Fibroblast of mammary gland (primary cell): Measurements from ENCODE around the gene CCDC80.
"Not testable (repeated sequence)": the region's sequence is repeated elsewhere in the genome, so short reads cannot be mapped to it uniquely, and the experiment has no call there.

ENCODE experiments used
- DNase-seq: peaks from one replicate; pipeline ENCODE4 v3.0.0-alpha.2; 2010; ENCODE audit warnings: low read depth
- H3K4me3 ChIP-seq: 2 replicates; pipeline ENCODE4 v1.5.1; 2011; ENCODE audit warnings: low read depth, mild to moderate bottlenecking, low read length, moderate library complexity; ENCODE audit not compliant: control insufficient read depth
- TF ChIP-seq, protein P1 (sequence below): conservative IDR thresholded peaks from 2 replicates; pipeline ENCODE4 v1.5.1; 2011; ENCODE audit warnings: low read depth, low read length, inconsistent platforms; ENCODE audit not compliant: control insufficient read depth, insufficient read depth

CCDC80 gene

DNA sequence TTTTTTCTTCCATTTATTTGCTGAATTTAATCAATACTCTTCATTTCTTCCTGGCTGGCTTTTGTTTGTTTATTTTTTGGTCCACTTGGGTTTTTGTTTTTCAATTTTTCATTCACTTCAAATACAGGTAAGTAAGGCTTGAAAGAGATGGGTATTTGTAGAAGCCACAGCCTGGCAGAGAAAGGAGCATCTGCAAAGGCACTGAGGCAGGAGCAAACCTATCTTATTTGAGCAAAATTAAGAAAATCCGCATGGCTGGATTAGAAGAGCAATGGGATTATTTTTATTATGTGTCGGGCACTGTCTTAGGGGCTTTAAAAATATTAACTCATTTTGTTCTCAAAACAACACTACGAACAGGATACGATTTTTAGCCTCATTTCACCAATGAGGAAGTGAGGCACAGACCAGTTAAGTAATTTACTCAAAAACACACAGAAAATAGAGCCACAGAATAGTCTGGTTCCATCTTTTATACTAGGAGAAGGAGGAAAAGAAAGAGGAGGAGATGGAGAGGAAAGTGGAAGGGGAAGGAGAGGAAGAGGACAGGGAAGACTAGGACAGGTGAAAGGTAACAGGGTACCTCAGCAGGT lies 35.1 kb upstream of the CCDC80 start:
- TF ChIP-seq, protein P1, sequence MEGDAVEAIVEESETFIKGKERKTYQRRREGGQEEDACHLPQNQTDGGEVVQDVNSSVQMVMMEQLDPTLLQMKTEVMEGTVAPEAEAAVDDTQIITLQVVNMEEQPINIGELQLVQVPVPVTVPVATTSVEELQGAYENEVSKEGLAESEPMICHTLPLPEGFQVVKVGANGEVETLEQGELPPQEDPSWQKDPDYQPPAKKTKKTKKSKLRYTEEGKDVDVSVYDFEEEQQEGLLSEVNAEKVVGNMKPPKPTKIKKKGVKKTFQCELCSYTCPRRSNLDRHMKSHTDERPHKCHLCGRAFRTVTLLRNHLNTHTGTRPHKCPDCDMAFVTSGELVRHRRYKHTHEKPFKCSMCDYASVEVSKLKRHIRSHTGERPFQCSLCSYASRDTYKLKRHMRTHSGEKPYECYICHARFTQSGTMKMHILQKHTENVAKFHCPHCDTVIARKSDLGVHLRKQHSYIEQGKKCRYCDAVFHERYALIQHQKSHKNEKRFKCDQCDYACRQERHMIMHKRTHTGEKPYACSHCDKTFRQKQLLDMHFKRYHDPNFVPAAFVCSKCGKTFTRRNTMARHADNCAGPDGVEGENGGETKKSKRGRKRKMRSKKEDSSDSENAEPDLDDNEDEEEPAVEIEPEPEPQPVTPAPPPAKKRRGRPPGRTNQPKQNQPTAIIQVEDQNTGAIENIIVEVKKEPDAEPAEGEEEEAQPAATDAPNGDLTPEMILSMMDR = no peak
- no peak overlapping the region for H3K4me3 ChIP-seq

DNA sequence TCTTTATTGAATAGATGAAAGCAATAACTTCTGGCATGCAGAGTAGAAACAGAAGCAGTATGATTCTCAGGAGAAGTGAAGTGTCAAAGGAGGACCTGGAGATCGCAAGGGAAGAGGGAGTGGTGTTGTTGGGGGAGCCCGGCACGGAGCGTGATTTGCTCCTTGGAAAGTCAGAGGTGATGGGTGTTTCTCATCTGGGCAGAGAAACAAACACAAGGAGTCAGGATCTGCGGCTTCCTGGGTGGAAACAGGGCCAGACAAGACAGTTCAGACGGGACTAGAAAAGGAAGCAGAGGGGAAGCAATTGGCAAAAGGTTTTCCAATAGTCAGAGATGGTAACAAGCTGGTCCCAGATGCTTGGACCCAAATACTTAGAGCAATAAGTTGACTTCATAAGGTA lies 34.4 kb upstream of the CCDC80 start:
- TF ChIP-seq, protein P1 = no peak
- H3K4me3 ChIP-seq = no peak overlapping the region
- peak; percentile 72 for DNase-seq

More for the DNA sequence above, 35.1 kb upstream of the CCDC80 start:
- no peak for DNase-seq

DNA sequence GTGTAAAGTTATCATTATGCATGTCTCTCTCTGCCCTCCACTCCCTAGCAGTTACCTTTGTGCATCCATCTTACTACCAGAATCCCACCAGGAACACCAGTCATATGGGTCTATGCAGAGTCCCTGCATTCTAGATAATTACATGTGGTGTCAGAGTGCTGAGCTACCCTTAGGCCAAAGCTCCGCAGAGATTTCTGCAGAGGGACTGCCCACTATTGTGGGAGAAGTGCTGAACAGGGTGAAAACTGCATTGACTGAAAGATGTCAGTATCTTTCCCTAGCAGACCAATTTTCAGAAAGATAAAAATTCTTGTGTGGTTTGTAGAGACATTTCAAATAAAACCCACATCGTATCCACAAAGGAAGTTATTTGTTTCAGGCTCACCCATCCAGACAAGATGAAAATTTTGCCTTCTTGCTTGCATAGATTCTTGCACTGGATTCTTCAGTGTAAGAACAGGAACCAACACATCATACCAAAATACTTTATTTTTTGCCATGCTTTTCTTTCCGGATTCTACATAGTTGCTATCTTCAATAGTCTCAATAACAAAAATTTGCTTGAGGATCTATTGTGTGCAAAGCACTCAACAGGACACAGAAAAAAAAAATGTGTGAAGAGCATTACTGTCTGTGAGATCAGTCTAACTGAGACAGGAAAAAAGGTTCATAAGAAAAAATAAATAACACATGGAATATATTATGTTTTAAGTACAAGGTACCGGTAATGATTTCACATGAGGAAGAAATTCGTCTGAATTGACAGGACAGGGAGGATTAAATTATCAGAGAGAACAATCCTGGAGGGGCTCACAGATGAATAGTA lies 32.0 kb upstream of the CCDC80 start:
- no peak overlapping the region for H3K4me3 ChIP-seq
- no peak for DNase-seq
- TF ChIP-seq, protein P1 = no peak

DNA sequence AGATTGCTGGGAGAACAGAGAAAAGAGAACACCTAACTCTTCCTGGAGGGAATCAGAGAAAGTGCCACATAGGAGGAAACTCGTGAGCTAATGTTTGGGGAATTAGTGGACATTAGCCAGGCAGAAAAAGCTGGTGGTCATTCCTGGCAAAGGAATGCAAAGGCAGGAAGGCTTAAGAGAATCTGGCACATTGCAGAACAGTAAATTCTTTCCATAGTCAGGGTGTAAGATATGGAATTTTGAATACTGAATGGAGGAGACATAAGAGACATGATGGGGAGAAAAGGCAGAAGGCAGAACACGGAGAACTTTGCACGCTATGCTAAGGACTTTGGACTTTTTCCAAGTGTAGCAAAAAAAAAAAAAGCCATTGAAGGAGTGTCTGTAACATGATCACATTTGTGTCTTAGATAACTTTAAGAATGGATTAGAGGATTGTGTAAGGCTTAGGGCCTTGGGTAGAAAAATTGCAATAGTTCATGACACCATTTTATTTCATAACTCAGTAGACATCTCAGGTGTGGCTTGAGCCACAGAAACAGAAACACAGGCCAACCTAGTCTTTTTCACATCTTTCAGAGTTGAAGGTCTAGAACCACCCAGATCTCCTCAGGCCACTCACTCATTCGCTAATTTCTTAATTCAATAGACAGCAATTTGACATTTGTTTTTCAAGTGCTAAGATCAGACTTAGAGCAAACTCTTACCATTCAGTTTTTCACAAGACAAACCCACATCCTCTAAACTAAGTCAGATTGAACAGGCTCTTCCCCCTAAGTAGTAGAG lies 31.2 kb upstream of the CCDC80 start:
- DNase-seq = peak; percentile 78
- TF ChIP-seq, protein P1 = no peak
- H3K4me3 ChIP-seq = no peak overlapping the region

DNA sequence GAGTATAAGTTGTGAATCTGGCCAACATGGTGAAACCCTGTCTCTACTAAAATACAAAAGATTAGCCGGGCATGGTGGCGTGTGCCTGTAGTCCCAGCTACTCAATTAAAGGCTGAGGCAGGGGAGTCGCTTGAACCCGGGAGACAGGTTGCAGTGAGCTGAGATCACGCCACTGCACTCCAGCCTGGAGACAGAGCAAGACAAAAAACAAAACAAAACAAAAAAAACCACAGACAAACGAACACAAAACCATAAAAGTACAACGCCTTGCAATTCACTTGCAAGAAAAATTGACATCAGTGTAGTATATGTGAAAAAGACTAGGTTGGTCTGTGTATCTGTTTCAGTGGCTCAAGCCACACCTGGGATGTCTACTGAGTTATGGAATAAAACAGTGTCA lies 29.9 kb upstream of the CCDC80 start:
- DNase-seq = no peak
- H3K4me3 ChIP-seq = no peak overlapping the region
- TF ChIP-seq, protein P1 = no peak

DNA sequence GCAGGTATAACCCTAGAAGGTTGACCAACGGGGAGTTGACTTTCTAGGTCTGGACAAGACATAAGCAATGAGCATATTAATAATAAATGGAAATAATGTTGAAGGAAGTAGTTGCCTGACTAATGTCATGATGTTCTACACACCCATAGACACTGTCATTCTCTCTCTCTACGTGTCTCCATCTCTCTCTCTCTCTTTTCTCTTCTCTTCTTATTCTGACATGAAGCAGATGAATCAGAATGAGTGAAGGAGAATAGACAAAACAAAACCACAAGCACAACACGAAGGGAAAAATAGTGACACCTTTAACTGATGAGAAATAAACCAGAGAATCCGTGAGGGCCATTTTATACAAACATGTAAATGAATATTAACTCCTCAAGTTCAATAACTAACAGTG lies 26.7 kb upstream of the CCDC80 start:
- TF ChIP-seq, protein P1 = no peak
- no peak overlapping the region for H3K4me3 ChIP-seq
- no peak for DNase-seq

DNA sequence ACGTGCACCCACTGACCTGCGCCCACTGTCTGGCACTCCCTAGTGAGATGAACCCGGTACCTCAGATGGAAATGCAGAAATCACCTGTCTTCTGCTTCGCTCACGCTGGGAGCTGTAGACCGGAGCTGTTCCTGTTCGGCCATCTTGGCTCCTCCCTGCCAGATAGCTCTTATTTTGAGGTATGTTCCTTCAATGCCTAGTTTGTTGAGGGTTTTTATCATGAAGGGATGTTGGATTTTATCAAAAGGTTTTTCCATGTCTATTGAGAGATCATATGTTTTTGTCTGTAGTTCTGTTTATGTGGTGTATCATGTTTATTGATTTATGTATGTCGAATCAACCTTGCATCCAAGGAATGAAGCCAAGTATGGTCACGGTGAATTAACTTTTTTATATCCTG lies 24.1 kb upstream of the CCDC80 start:
- not testable (repeated sequence) for DNase-seq, H3K4me3 ChIP-seq
